ENCODE results near the gene CACNA1I.
A peak's percentile ranks its signal among the peaks of the same experiment; 100 is the strongest.

CACNA1I gene

DNA sequence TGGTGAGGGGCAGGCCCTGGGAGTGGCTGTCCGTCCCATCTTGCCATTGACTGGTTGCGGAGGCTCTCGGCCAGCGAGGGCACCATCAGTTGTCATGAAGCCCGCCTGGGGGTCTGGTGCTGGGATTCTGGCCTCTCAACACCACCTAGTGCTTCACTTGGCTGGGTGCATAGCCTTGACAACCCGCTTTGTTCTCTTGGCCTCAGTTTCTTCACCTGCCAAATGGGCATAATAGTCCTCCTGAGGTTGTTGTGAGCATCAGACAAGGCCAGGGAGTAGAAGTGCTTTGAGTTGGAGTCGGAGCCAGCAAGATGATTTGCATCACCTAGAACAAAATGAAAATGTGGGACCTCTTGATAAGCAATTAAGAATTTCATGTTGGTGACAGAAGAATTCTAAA is 1.5 kb upstream of the CACNA1I start:
- no peak for DNase-seq

DNA sequence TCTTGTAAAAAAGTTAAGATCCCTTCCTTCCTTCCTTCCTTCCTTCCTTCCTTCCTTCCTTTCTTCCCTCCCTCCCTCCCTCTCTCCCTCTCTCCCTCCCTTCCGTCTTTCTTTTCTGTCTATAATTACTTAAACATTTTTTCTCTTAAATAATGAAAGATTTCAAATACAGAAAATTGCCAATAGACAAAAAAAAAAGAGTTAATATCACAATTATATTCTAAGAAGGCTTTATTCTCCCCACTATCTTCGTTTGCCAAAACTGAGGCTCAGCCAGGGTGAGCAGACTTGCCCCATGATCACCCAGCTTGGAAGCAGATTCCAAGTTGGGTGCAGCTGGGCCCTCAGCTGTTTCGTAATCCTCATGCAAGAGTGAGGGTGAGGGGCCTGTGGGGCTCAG is 327 bp upstream of the CACNA1I start:
- DNase-seq = no peak

- no peak for DNase-seq
Observed at GRCh38 chr22:39571538-39571937, 985 bp downstream of the CACNA1I start.

DNA sequence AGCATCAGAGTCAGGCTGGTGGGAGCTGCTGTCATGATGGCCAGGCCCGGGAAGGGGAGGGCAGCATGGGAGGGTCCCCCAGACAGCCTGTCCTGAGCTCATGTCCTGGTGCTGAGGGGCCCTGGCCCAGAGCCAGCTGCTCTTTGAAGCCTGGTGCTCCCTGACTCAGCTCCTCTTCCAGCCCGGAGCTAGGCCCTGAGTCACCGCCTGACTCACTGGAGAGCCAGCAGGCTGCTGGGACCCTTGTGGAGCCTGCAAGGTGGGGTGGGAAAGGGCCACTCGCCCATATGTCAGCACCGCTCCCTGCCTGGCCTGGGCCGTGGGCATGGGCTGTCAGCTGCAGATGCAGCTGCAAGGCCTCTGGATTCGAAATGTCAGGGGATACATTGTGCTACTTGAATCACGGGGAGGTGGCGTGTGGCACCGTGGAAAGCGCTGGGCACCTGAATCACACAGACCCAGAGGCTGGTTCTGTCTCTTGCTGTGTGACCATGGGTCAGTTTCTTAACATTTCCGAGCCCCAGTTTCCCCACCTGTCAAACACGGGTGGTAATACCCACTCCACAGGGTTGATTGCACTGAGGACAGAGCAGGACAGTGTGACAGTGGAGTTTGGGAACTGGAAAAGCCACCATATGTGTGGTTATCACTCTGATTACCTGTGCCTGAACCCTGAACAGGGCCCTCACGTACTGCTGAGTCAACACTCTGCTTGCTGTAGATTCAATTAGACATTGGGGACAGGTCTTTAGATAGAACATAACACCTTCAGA is 4.4 kb downstream of the CACNA1I start:
- no peak for DNase-seq

DNA sequence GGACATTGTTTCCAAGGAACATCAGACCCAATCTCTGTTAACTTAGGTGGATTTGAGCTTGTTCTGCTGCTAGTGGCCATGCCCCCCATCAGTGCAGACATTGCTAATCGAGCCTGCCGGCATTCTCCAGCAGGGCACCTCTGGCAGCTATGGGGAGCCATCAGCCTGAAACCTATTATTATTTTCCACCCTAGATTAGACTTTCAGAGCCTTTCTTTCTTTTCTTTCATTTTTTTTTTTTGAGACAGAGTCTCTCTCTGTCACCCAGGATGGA is 4.9 kb downstream of the CACNA1I start:
- DNase-seq = no peak

DNA sequence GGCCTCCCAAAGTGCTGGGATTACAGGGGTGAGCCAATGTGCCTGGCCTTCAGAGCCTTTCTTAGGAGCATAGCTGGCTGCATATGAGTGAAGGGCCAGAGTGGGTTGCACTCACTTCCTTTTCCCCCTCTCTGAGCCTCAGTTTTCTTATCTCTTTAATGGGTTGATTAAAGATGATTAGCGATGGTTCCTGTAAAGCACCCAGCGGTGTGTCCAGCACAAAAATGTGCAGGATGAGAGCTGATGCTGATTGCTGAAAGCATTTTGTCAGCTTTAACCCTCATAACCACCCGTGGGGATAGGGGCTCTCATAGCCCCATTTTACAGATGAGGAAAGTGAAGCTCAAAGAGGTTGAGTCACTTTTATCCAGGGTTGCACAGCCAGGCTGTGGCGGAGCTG is 5.5 kb downstream of the CACNA1I start:
- no peak for DNase-seq

DNA sequence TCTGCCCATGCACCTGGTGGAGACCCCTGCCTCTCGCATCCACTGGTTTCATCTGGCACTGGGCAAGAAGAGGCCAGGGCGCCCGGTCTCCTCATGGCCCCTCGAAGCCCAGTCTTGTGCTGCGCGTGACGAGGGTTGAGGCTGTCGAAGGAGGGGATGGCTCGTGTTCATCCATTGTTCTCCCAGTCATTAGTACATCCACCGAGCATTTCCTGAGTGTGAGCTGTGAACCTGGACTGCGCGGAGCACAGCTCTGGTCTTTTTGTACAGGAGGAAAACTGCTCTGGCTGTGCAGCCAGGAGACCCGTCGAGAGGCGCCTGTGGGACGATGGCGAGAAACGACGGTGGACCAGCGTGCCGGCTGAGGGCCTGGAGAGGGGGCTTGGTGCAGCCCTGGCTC is 6.8 kb downstream of the CACNA1I start:
- DNase-seq = no peak

DNA sequence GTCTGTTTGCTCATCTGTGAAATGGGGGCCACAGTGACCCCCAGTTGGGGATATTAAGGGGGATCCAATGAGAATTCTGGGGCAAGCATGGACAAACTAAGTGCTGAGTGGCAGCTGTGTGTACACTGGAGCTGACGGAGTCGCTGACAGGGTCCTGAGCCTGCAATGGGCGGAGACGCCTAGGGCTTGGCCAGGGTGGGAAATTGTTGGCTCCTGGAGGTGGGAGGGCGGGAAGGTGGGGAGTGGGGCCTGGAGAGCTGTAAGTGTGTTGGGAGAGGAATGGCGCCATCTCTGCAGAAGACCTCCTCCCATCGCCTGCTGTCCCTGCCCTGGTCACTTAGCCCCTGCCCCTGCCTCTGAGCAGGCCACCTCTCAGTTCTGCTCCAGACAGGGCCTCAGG is 7.3 kb downstream of the CACNA1I start:
- DNase-seq = no peak

DNA sequence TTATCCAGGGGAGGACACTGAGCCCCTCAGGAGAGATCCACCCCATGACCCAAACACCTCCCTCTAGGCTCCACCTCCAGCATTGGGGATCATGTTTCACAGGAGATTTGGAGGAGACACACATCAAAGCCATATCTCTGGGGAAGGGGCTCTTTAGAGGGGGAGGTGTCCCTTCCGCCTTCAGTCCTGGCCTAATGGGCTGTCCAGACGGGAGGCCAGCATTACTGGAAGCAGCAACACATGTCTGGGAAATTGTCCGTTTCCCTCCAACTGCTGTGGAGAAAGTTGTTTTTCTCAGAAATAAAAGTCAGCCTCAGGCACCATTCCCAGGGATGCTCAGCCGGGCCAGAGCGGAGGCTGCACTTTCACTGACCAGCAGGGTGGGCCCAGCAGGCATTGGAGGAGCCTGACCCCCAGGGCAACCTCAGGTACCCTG is 9.5 kb downstream of the CACNA1I start:
- DNase-seq = no peak

GRCh38 chr22:39580795-39581194 is 10.2 kb downstream of the CACNA1I start:
- no peak for DNase-seq

DNA sequence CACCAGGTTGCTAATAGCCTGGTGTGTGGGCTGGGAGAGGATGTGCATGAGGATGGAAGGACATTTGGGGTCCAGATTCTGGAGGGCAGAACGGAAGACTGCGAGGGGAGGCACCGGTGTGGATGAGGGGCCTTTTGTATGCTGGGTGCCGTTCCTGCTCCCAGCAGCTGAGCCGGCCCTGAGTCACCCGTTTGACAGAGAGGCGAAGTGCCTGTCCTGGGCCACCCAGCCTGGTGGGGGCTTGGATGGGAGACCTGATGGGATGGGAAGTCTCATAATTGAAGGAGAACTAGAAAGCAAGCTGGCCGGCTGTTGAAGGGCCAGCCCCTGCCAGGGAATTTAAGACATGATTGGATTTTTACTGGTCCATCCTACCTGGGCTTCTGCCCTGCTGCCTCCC is 10.8 kb downstream of the CACNA1I start:
- DNase-seq = no peak

GRCh38 chr22:39583066-39583667 is 12.6 kb downstream of the CACNA1I start:
- no peak for DNase-seq

- no peak for DNase-seq
Observed at GRCh38 chr22:39589875-39590274, 19.3 kb downstream of the CACNA1I start.

- no peak for DNase-seq
Observed at GRCh38 chr22:39592081-39593065, 21.8 kb downstream of the CACNA1I start.

DNA sequence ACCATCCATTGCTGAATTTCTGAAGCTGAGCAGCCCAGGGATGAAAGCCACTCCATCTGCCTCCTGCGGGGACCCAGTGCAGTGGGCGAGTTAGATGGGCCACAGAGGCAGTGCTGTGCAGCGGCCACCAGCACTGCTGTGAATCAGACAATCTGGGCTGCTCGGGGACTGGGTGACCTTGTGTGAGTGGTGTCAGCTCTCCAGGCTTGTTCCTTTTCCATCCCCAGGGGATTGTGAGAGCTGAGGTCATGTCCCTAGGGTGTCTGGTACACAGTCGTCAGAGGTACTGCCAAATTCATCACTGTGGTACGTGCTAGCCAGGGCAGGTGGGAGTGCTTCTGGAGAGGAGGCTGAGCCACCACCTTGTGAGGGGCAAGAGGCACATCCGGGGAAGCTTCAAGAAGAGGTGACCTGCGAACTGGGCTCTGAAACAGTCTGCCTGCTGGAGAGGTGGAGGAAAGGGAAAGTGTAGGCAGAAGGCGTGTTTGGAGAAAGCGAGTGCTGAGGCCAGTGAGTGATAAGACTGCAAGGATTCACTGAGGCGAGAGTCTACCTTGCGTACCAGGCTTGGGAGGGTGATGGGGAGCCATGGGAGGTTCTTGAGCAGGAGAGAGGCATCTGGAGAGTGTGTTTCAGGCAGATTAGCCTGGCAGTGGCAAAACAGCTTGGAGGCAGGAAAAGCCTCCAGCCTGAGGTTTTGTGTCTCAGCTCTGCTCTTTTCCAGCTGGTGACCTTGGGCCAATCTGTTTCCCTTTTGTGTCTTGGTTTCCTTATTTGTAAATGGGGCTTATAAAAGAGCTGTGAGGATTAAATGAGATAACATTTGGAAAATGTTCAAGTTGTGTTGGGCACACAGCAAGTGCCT is 22.7 kb downstream of the CACNA1I start:
- no peak for DNase-seq

- DNase-seq = no peak
Observed at GRCh38 chr22:39593931-39594285, 23.4 kb downstream of the CACNA1I start.

DNA sequence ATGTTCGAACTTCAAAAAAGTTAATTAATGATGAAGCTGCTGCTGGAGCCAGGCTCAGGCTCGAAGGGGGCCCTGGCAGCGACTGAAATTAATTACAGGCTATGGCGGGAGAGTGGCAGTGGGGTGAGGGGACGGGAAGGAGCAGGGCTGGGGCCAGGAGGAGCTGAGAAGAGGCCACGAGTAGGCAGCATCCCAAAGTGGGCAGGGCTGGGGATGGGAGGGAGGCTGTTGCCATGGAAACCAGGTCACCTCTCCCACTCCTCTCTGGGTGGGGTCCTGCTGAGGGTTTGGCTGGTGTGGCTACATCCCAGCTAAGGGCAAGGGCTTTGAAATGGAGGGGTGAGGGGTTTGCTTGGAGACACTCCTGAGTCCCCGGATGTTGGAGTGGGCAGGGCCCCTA is 23.9 kb downstream of the CACNA1I start:
- DNase-seq = no peak

- no peak for DNase-seq
Observed at GRCh38 chr22:39595622-39596172, 25.1 kb downstream of the CACNA1I start.

DNA sequence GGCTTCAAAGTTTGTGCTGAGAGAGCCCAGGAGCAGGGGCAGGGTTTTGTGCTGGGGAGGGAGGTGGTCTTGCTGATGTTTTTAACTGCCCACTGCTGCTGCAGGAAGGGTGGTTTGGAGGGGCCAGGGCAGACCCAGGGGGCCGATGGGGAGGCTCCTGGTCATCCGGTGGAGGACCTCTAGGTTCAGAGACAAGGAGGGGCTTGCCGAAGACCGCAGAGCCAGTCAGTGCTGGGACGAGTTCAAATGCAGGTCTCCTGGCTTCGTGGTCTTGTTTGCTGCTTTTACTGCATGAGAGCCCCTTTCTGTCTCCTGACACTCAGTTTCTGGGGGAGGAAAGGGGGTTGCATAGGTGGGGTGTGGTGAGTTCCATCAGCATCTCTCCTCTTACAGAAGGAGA is 26.0 kb downstream of the CACNA1I start:
- DNase-seq = no peak

- DNase-seq = no peak
Observed at GRCh38 chr22:39597236-39597869, 26.8 kb downstream of the CACNA1I start.

DNA sequence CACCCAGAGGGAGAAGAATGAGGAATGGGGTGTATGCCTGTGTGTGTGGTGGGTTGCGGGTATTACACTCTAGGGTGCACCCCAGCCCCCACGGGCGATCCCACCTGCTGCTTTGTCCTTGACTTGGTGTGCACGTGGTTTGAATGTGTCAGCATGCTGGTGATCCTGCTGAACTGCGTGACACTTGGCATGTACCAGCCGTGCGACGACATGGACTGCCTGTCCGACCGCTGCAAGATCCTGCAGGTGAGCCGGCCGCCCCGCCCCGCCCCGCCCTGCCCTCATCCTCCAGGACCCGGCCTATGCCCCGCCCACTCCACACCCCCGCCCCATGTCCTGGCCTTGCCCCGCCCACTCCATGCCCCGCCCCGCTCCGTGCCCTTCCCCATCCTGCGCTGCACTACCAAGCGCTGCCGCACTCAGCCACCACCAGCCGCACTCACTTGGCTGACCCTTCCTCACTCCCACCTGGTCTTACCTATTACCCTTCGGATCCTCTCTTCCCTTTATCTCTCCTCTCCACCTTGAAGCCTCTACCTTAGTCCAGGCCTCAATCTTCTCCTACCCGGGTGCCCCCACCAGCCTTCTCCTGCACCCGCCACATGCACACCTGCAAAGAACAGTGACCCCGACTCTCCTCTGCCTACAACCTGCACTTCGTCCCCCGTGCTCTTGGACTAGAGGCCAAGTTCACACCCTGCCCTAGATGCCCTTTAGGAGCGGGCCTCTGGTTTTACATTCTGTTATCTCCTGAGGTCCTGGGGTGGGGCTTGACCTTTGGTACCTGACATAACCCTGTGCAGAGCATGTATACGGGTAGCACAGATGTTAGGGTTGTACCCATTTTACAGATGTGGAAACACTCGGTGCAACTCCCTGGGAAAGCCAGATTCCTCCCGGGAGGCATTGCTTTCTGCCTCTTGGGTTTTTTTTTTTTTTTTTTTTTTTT is 27.7 kb downstream of the CACNA1I start:
- DNase-seq = peak; percentile 43
